Left lung (tissue), 10 donors: ENCODE measurements around the gene SDR42E1. TPM values are rescaled to one million over a fixed set of nuclear protein-coding genes. Genes with fewer than 3 reads are reported as not detected.
A peak's percentile ranks its signal among the peaks of the same experiment; 100 is the strongest.

Source experiments
- ATAC-seq: fragments of 200-7000 bp; cut with Tn5 transposase; one replicate; pipeline ENCODE4 v1.9.1; 2020; ENCODE audit warnings: moderate library complexity
- DNase-seq, 4 donors: peaks; one replicate each; pipeline ENCODE4 v3.0.0-alpha.2; 2013 to 2020
- H3K27ac ChIP-seq, 2 donors: fragments of 200-600 bp; sonication (generic) in 1 of 2; one replicate each; pipeline versions ENCODE4 v1.5.0 to v1.8.0; 2020 to 2021
- H3K27me3 ChIP-seq, 2 donors: fragments of 200-600 bp; sonication (generic) in 1 of 2; one replicate each; pipeline versions ENCODE4 v1.5.0 to v1.8.0; 2020 to 2021
- H3K36me3 ChIP-seq, 2 donors: fragments of 200-600 bp; sonication (generic) in 1 of 2; one replicate each; pipeline versions ENCODE4 v1.5.0 to v1.8.0; 2020 to 2021
- H3K4me1 ChIP-seq, 2 donors: fragments of 200-600 bp; one replicate each; pipeline ENCODE4 v1.8.0; 2021
- H3K4me3 ChIP-seq, 2 donors: fragments of 200-600 bp; sonication (generic) in 1 of 2; one replicate each; pipeline versions ENCODE4 v1.5.0 to v1.8.0; 2020 to 2021; ENCODE audit warnings: mild to moderate bottlenecking in 1 of 2
- H3K9me3 ChIP-seq, 2 donors: fragments of 200-600 bp; sonication (generic) in 1 of 2; one replicate each; pipeline versions ENCODE4 v1.5.0 to v1.8.0; 2020 to 2021
- CTCF ChIP-seq, 2 donors: fragments of 200-600 bp; sonication (generic) in 1 of 2; IDR thresholded peaks; one replicate each; pipeline versions ENCODE4 v1.5.0 to v1.8.0; 2021; ENCODE audit warnings: antibody characterized with exemption in 2 of 2
- intact Hi-C, 2 donors: fragments of 100-400 bp; cut with DNase I; formaldehyde crosslinking; loops; one replicate each; pipeline versions ENCODE4 v1.11.2 to v1.14.2; 2022
- polyA plus RNA-seq, 6 donors: library from polyadenylated mRNA; unstranded; fragments of 120-200 nt; gene quantifications; one replicate each; pipeline ENCODE4 v1.2.1, GENCODE V29; 2013; ENCODE audit not compliant: insufficient read length in 6 of 6
- total RNA-seq, 2 donors: library from RNA; stranded (reverse); fragmentation: NEBNext Ultra II Directional; extraction: Animal tissue kit (Norgen Biotek cat#: 25700); gene quantifications; one replicate each; pipeline ENCODE4 v1.2.1, GENCODE V29; 2021
- donor health status: DM: no; HTN: yes; CAD: no.
- donor health status: DM: no; HTN: no; CAD: no.

SDR42E1 gene
- total and polyA plus RNA-seq, 8 donors, result 7.0 to 9.3 (median 8.7) TPM

- H3K27ac ChIP-seq, result no peak overlapping the region
- no peaks in the 10 kb centered on the region for H3K36me3 ChIP-seq
- peaks cover 0 to 8% of the 10 kb centered on the region in 2 donors for H3K4me1 ChIP-seq
- no peak for TF ChIP-seq CTCF (IDR thresholded peaks at IDR 0.05)
- no peak overlapping the region for H3K4me3 ChIP-seq
- DNase-seq (peak in 1 of 4 donors; percentile 34), ATAC-seq (peak; percentile 42)
- intact Hi-C loops, result no loop called here
- no peaks in the 10 kb centered on the region for H3K27me3 ChIP-seq
- no peaks in the 10 kb centered on the region for H3K9me3 ChIP-seq
These were observed 44.7 kb upstream of the SDR42E1 start for GRCh38 chr16:82055728-82056549.

GRCh38 chr16:82055117-82055516, 43.8 kb upstream of the SDR42E1 start:
- no peak overlapping the region for H3K27ac ChIP-seq
- no peak for DNase-seq
- no peak overlapping the region for H3K4me3 ChIP-seq
- intact Hi-C loops, result no loop called here
- peaks cover 0 to 5% of the 10 kb centered on the region in 2 donors for H3K4me1 ChIP-seq
- no peak for ATAC-seq
- no peaks in the 10 kb centered on the region for H3K36me3 ChIP-seq
- no peak for TF ChIP-seq CTCF (IDR thresholded peaks at IDR 0.05)
- no peaks in the 10 kb centered on the region for H3K9me3 ChIP-seq
- H3K27me3 ChIP-seq, result no peaks in the 10 kb centered on the region

GRCh38 chr16:82051656-82052055, 40.4 kb upstream of the SDR42E1 start:
- Histone ChIP-seq H3K36me3 (no peaks in the 10 kb centered on the region), H3K27ac (no peak overlapping the region), H3K4me3 (no peak overlapping the region), H3K9me3 (no peaks in the 10 kb centered on the region), H3K27me3 (no peaks in the 10 kb centered on the region), H3K4me1 (no peaks in the 10 kb centered on the region)
- no peak for DNase-seq
- no peak for ATAC-seq
- no peak for TF ChIP-seq CTCF (IDR thresholded peaks at IDR 0.05)
- intact Hi-C loops, result no loop called here

GRCh38 chr16:82050909-82051357, 39.7 kb upstream of the SDR42E1 start:
- ATAC-seq, result no peak
- DNase-seq, result no peak
- no peak overlapping the region for H3K27ac ChIP-seq
- intact Hi-C loops, result no loop called here
- no peaks in the 10 kb centered on the region for H3K36me3 ChIP-seq
- H3K27me3 ChIP-seq, result no peaks in the 10 kb centered on the region
- no peak for TF ChIP-seq CTCF (IDR thresholded peaks at IDR 0.05)
- H3K9me3 ChIP-seq, result no peaks in the 10 kb centered on the region
- no peaks in the 10 kb centered on the region for H3K4me1 ChIP-seq
- H3K4me3 ChIP-seq, result no peak overlapping the region

- no peaks in the 10 kb centered on the region for H3K36me3 ChIP-seq
- no peaks in the 10 kb centered on the region for H3K4me1 ChIP-seq
- intact Hi-C loops, result no loop called here
- ATAC-seq, result no peak
- H3K9me3 ChIP-seq, result no peaks in the 10 kb centered on the region
- H3K27ac ChIP-seq, result no peak overlapping the region
- DNase-seq, result no peak
- no peak overlapping the region for H3K4me3 ChIP-seq
- H3K27me3 ChIP-seq, result no peaks in the 10 kb centered on the region
- no peak for TF ChIP-seq CTCF (IDR thresholded peaks at IDR 0.05)
These were observed 39.2 kb upstream of the SDR42E1 start for GRCh38 chr16:82050506-82050905.
